ENCODE measurements around the gene ADGRF3.
"Not testable (repeated sequence)": the region's sequence is repeated elsewhere in the genome, so short reads cannot be mapped to it uniquely, and the experiment has no call there.

The ADGRF3 gene

GRCh38 chr2:26336719-26337118 lies 9.9 kb downstream of the ADGRF3 start:
- no peak overlapping the region for H3K27ac ChIP-seq
- no peak for TF ChIP-seq ZFX (IDR thresholded peaks at IDR 0.05)
- TF ChIP-seq CTCF (conservative IDR thresholded peaks at IDR 0.05): no peak

- TF ChIP-seq ZFX (IDR thresholded peaks at IDR 0.05): no peak
- no peak for TF ChIP-seq CTCF (conservative IDR thresholded peaks at IDR 0.05)
- H3K27ac ChIP-seq: no peak overlapping the region
These were observed 11.4 kb downstream of the ADGRF3 start for GRCh38 chr2:26335231-26335630.

- TF ChIP-seq ZFX (IDR thresholded peaks at IDR 0.05) (no peak), CTCF (conservative IDR thresholded peaks at IDR 0.05) (no peak)
- no peak overlapping the region for H3K27ac ChIP-seq
These were observed 13.3 kb downstream of the ADGRF3 start for GRCh38 chr2:26333293-26333692.

- H3K27ac ChIP-seq: not testable (repeated sequence)
These were observed 15.3 kb downstream of the ADGRF3 start for GRCh38 chr2:26331321-26331720.

GRCh38 chr2:26330604-26331003 lies 16.0 kb downstream of the ADGRF3 start:
- no peak for TF ChIP-seq ZFX (IDR thresholded peaks at IDR 0.05)
- TF ChIP-seq CTCF (conservative IDR thresholded peaks at IDR 0.05): no peak
- no peak overlapping the region for H3K27ac ChIP-seq

GRCh38 chr2:26330114-26330549 lies 16.5 kb downstream of the ADGRF3 start:
- no peak overlapping the region for H3K27ac ChIP-seq
- peak; percentile 89 for TF ChIP-seq CTCF (conservative IDR thresholded peaks at IDR 0.05)
- TF ChIP-seq ZFX (IDR thresholded peaks at IDR 0.05): no peak

- H3K27ac ChIP-seq: not testable (repeated sequence)
These were observed 17.5 kb downstream of the ADGRF3 start for GRCh38 chr2:26329083-26329482.

- no peak overlapping the region for H3K27ac ChIP-seq
- no peak for TF ChIP-seq ZFX (IDR thresholded peaks at IDR 0.05)
These were observed 19.0 kb downstream of the ADGRF3 start for GRCh38 chr2:26327291-26328272.

- TF ChIP-seq ZFX (IDR thresholded peaks at IDR 0.05) (no peak), CTCF (conservative IDR thresholded peaks at IDR 0.05) (no peak)
- no peak overlapping the region for H3K27ac ChIP-seq
These were observed 20.1 kb downstream of the ADGRF3 start for GRCh38 chr2:26326514-26326913.

Measured in C4-2B (cell line).